HG03439 (cell line): Measurements from ENCODE around the gene CACNA1S.

Experiments
- ATAC-seq: cut with Tn5 transposase; IDR thresholded peaks from one replicate; pipeline ENCODE4 v1.9.1; 2021; ENCODE audit warnings: mild to moderate bottlenecking, moderate library complexity; ENCODE audit not compliant: unreplicated experiment

CACNA1S gene

GRCh38 chr1:201140235-201140940 lies 28.2 kb upstream of the CACNA1S start:
- no peak for ATAC-seq

GRCh38 chr1:201139756-201140155 lies 27.5 kb upstream of the CACNA1S start:
- ATAC-seq, result no peak

GRCh38 chr1:201139306-201139705 lies 27.1 kb upstream of the CACNA1S start:
- no peak for ATAC-seq

GRCh38 chr1:201138311-201138840 lies 26.1 kb upstream of the CACNA1S start:
- no peak for ATAC-seq

GRCh38 chr1:201137579-201138310 lies 25.5 kb upstream of the CACNA1S start:
- no peak for ATAC-seq

- ATAC-seq, result no peak
These were observed 24.8 kb upstream of the CACNA1S start for GRCh38 chr1:201137024-201137392.

- no peak for ATAC-seq
These were observed 24.3 kb upstream of the CACNA1S start for GRCh38 chr1:201136355-201137023.

- no peak for ATAC-seq
These were observed 22.2 kb upstream of the CACNA1S start for GRCh38 chr1:201134405-201134804.

- ATAC-seq, result no peak
These were observed 19.2 kb upstream of the CACNA1S start for GRCh38 chr1:201131398-201131797.

GRCh38 chr1:201128962-201129361 lies 16.7 kb upstream of the CACNA1S start:
- no peak for ATAC-seq

- ATAC-seq, result no peak
These were observed 16.2 kb upstream of the CACNA1S start for GRCh38 chr1:201128476-201128875.

- ATAC-seq, result no peak
These were observed 15.7 kb upstream of the CACNA1S start for GRCh38 chr1:201127755-201128455.

GRCh38 chr1:201126832-201127754 lies 14.9 kb upstream of the CACNA1S start, which contains the start of gene ASCL5:
Gene ASCL5 (minus strand): TSS chr1:201127184. CDS start chr1:201115372, 11,812 bp downstream.
- ATAC-seq, result no peak

GRCh38 chr1:201126463-201126831 lies 14.2 kb upstream of the CACNA1S start:
- ATAC-seq, result no peak

- no peak for ATAC-seq
These were observed 13.6 kb upstream of the CACNA1S start for GRCh38 chr1:201125800-201126199.

GRCh38 chr1:201125019-201125418 lies 12.8 kb upstream of the CACNA1S start:
- ATAC-seq, result no peak

GRCh38 chr1:201123866-201124265 lies 11.6 kb upstream of the CACNA1S start:
- no peak for ATAC-seq

- no peak for ATAC-seq
These were observed 10.2 kb upstream of the CACNA1S start for GRCh38 chr1:201122321-201122957.
